OCI-LY1 (cell line): ENCODE results near the gene DIP2B.
A peak's percentile ranks its signal among the peaks of the same experiment; 100 is the strongest.

ENCODE experiments used
- H2AFZ ChIP-seq: fragments of 200-600 bp; sonication (generic), shearing (Covaris generic); 2 replicates; pipeline ENCODE4 v1.6.0; 2014; ENCODE audit warnings: antibody characterized with exemption, mild to moderate bottlenecking, low read length
- H3F3A ChIP-seq: fragments of 200-600 bp; sonication (generic), shearing (Covaris generic); 2 replicates; pipeline ENCODE4 v1.6.0; 2014; ENCODE audit warnings: mild to moderate bottlenecking, antibody characterized with exemption, low read length, moderate library complexity; ENCODE audit not compliant: insufficient read depth
- H3K27ac ChIP-seq: fragments of 200-600 bp; sonication (generic); 2 replicates; pipeline ENCODE4 v1.5.1; 2014; ENCODE audit warnings: low read length, mixed run types, mild to moderate bottlenecking, low read depth; ENCODE audit not compliant: poor library complexity, severe bottlenecking
- H3K27me3 ChIP-seq: fragments of 200-600 bp; sonication (generic); 2 replicates; pipeline ENCODE4 v1.6.0; 2014; ENCODE audit warnings: antibody characterized with exemption, mild to moderate bottlenecking, low read length, moderate library complexity; ENCODE audit not compliant: insufficient read depth
- H3K36me3 ChIP-seq: fragments of 200-600 bp; sonication (generic); 2 replicates; pipeline ENCODE4 v1.6.1; 2014; ENCODE audit warnings: mild to moderate bottlenecking, antibody characterized with exemption, low read length, moderate library complexity, mixed read lengths; ENCODE audit not compliant: insufficient read depth
- H3K4me1 ChIP-seq: fragments of 200-600 bp; sonication (generic); 2 replicates; pipeline ENCODE4 v1.5.1; 2014; ENCODE audit warnings: mild to moderate bottlenecking, low read length, moderate library complexity; ENCODE audit not compliant: insufficient read depth, severe bottlenecking
- H3K4me2 ChIP-seq: fragments of 200-600 bp; sonication (generic), shearing (Covaris generic); 2 replicates; pipeline ENCODE4 v1.6.1; 2014; ENCODE audit warnings: low read length
- H3K4me3 ChIP-seq: fragments of 200-600 bp; sonication (generic); 2 replicates; pipeline ENCODE4 v1.5.1; 2014; ENCODE audit warnings: low read length, low read depth, mild to moderate bottlenecking, mixed read lengths; ENCODE audit not compliant: poor library complexity, severe bottlenecking
- H3K79me2 ChIP-seq: fragments of 200-600 bp; shearing (Covaris generic); 2 replicates; pipeline ENCODE4 v1.6.1; 2016; ENCODE audit warnings: mixed run types, low read length, mixed read lengths; ENCODE audit not compliant: insufficient read depth
- H3K9ac ChIP-seq: fragments of 200-600 bp; sonication (generic), shearing (Covaris generic); 2 replicates; pipeline ENCODE4 v1.6.1; 2014; ENCODE audit warnings: mild to moderate bottlenecking, low read length, mixed read lengths
- H3K9me2 ChIP-seq: fragments of 200-600 bp; sonication (generic), shearing (Covaris generic); 2 replicates; pipeline ENCODE4 v1.6.1; 2014; ENCODE audit warnings: low read depth, mild to moderate bottlenecking, low read length, mixed read lengths
- H3K9me3 ChIP-seq: fragments of 200-600 bp; shearing (Covaris generic); 2 replicates; pipeline ENCODE4 v1.6.1; 2014; ENCODE audit warnings: low read length, mixed read lengths
- H4K20me1 ChIP-seq: fragments of 200-600 bp; sonication (generic), shearing (Covaris generic); 2 replicates; pipeline ENCODE4 v1.6.0; 2016; ENCODE audit warnings: mild to moderate bottlenecking, low read length; ENCODE audit not compliant: insufficient read depth
- CTCF ChIP-seq: fragments of 200-600 bp; sonication (generic), shearing (Covaris generic); IDR thresholded peaks from 2 replicates; pipeline ENCODE4 v1.5.1; 2017; ENCODE audit warnings: mild to moderate bottlenecking, antibody characterized with exemption, low read length, moderate library complexity, mixed read lengths
- EZH2 ChIP-seq: fragments of 200-600 bp; sonication (generic), shearing (Covaris generic); IDR thresholded peaks from 2 replicates; pipeline ENCODE4 v1.8.0; 2017; ENCODE audit warnings: borderline replicate concordance, mixed run types, mild to moderate bottlenecking, antibody characterized with exemption, low read length, moderate library complexity, mixed read lengths

The DIP2B gene

GRCh38 chr12:50508414-50508813 lies 3.6 kb downstream of the DIP2B start:
- no peak for TF ChIP-seq EZH2
- no peak for TF ChIP-seq CTCF
- no peak overlapping the region for H3K27ac ChIP-seq
- no peaks in the 10 kb centered on the region for H3K9me3 ChIP-seq
- H3K9ac ChIP-seq, result no peak overlapping the region
- H3K36me3 ChIP-seq, result no peaks in the 10 kb centered on the region
- H3K4me2 ChIP-seq, result no peak overlapping the region
- no peaks in the 10 kb centered on the region for H3F3A ChIP-seq
- H3K9me2 ChIP-seq, result no peaks in the 10 kb centered on the region
- H3K4me3 ChIP-seq, result no peak overlapping the region
- no peaks in the 10 kb centered on the region for H4K20me1 ChIP-seq
- H3K4me1 ChIP-seq, result peaks cover 19% of the 10 kb centered on the region
- no peak overlapping the region for H2AFZ ChIP-seq
- H3K27me3 ChIP-seq, result no peaks in the 10 kb centered on the region
- no peaks in the 10 kb centered on the region for H3K79me2 ChIP-seq

DNA sequence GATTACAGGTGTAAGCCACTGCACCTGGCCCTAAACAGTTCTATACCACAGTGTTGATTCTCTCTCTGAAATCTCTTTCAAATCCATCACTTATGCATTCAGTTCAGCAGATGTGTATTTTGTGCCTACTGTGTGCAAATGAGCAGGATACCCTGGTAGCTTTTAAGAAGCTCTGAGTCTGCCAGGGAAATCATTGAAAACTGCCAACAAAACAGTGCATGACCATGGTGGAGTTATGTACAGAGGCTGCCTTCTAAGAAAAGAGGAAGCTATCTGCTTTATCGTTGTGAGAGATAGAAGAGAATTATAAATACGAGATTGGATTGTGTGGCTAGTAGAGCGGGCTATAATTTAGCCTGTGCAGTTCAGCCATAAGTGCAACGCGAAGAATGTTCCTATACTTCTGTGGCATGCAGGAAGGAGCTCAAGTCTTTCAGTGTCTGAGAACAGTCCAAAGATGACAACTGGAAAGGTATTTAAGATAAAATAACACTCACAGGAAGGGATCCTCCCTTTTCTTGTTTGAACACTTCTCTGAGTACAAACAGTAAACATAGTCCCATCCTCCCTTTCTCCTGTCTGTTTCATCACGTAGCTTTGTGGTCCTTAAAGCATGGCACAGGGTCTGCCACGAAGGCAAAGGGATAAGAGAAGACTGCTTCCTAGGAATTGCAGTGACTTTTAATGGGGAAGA lies 4.3 kb downstream of the DIP2B start:
- H3K9me2 ChIP-seq, result no peaks in the 10 kb centered on the region
- H3K9ac ChIP-seq, result no peak overlapping the region
- TF ChIP-seq CTCF, result no peak
- TF ChIP-seq EZH2, result no peak
- H3K4me2 ChIP-seq, result no peak overlapping the region
- H3K27ac ChIP-seq, result no peak overlapping the region
- H3K4me1 ChIP-seq, result peaks cover 24% of the 10 kb centered on the region
- H3K79me2 ChIP-seq, result no peaks in the 10 kb centered on the region
- no peak overlapping the region for H3K4me3 ChIP-seq
- H4K20me1 ChIP-seq, result no peaks in the 10 kb centered on the region
- no peaks in the 10 kb centered on the region for H3K9me3 ChIP-seq
- H3K36me3 ChIP-seq, result no peaks in the 10 kb centered on the region
- H3K27me3 ChIP-seq, result no peaks in the 10 kb centered on the region
- H2AFZ ChIP-seq, result no peak overlapping the region
- H3F3A ChIP-seq, result no peaks in the 10 kb centered on the region

DNA sequence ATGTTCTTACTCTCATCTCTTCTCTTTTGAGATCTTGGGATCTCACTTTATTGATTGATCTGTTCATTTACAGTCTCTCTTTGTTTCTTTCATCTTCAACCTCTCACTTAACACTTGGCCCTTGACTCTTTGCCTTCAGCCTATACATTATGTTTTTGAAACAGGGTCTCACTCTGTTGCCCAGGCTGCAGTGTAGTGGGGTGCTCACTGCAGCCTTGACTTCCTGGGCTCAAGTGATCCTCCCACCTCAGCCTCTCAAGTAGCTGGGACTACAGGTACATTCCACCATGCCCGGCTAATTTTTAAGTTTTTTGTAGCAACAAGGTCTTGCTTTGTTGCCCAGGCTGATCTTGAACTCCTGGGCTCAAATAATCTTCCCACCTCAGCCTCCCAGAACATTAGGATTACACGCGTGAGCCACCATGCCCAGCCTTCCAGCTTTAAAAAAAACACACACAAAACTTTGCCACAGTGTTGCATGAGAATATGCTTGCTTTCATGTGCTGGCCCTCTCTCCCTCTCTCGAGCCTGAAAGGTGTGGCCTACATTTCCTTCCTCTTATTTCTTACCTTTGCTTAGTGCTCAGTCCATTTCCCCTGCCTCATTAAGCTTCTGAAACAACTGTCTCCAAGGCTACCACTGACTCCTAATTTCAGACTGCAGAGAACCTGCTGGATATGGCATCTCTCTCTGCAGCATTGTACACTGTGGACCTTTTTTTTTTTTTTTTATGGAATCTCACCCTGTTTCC lies 9.9 kb downstream of the DIP2B start:
- Histone ChIP-seq H3K9me2 (no peaks in the 10 kb centered on the region), H3K27me3 (no peaks in the 10 kb centered on the region), H2AFZ (no peak overlapping the region), H3K27ac (peak overlapping the region; percentile 24), H3K36me3 (no peaks in the 10 kb centered on the region), H3K79me2 (0 out of 2 replicates have a peak, but pooled peaks cover 10% of the 10 kb centered on the region), H3F3A (peaks cover 4% of the 10 kb centered on the region; the same call in 1 of the 2 replicates), H3K9me3 (no peaks in the 10 kb centered on the region), H4K20me1 (no peaks in the 10 kb centered on the region), H3K4me1 (peaks cover 34% of the 10 kb centered on the region), H3K4me3 (no peak overlapping the region), H3K9ac (no peak overlapping the region), H3K4me2 (peak overlapping the region; percentile 22; the same call in 1 of the 2 replicates)
- TF ChIP-seq CTCF (no peak), EZH2 (no peak)
